Endothelial cell of umbilical vein (primary cell): ENCODE data around the gene SEMA3G. TPM values are rescaled to one million over a fixed set of nuclear protein-coding genes. Genes with fewer than 3 reads are reported as not detected.

Experiments used
- BruUV-seq: library from RNA; stranded (reverse); fragments of 400-500 nt; replicated peaks from 2 replicates; lab custom pipeline; 2021; lab: Mats Ljungman, UMichigan
- CTCF ChIA-PET: fragments of 300-600, 350-600 bp; sonication (Branson Sonifier 250); formaldehyde crosslinking; loops from one replicate; lab custom pipeline; 2021; ENCODE audit warnings: antibody characterized with exemption, inconsistent platforms; lab: Charles Lee
- POLR2A ChIA-PET: fragments of 300-600, 350-600 bp; sonication (Branson Sonifier 250); formaldehyde crosslinking; loops from one replicate; lab custom pipeline; 2021; ENCODE audit warnings: antibody characterized with exemption, inconsistent platforms; lab: Charles Lee
- DNase-seq: peaks from one replicate; pipeline ENCODE4 v3.0.0-alpha.2; 2011; ENCODE audit warnings: low read depth, low spot score
- FAIRE-seq: peaks from 2 replicates; lab custom pipeline; 2011; peaks lifted over from hg19 to GRCh38; lab: Jason Lieb, UNC
- H2AFZ ChIP-seq: 2 replicates; pipeline ENCODE4 v1.6.0; 2012; ENCODE audit warnings: low read depth, low read length, control low read depth, inconsistent platforms
- H3K27ac ChIP-seq: 2 replicates; pipeline ENCODE4 v1.5.1; 2011; ENCODE audit warnings: low read depth, mild to moderate bottlenecking, control low read depth, low read length, moderate library complexity; ENCODE audit not compliant: insufficient read depth
- H3K27me3 ChIP-seq, 2 experiments: 2 replicates each; pipeline versions ENCODE4 v1.6.0 to v1.6.1; 2011; ENCODE audit warnings: low read length in 2 of 2, mixed read lengths in 1 of 2; ENCODE audit not compliant: control insufficient read depth in 2 of 2, insufficient read depth in 2 of 2
- H3K36me3 ChIP-seq, 2 experiments: 2 replicates in 1 of 2; 3 replicates in 1 of 2; pipeline ENCODE4 v1.5.1; 2011; ENCODE audit warnings: low read length in 2 of 2, mild to moderate bottlenecking in 1 of 2, moderate library complexity in 1 of 2; ENCODE audit not compliant: control insufficient read depth in 2 of 2, insufficient read depth in 2 of 2; ENCODE audit errors: extremely low read depth in 1 of 2
- H3K4me1 ChIP-seq: 3 replicates; pipeline ENCODE4 v1.5.1; 2011; ENCODE audit warnings: mild to moderate bottlenecking, low read length; ENCODE audit not compliant: control insufficient read depth, insufficient read depth; ENCODE audit errors: extremely low read depth
- H3K4me2 ChIP-seq: 2 replicates; pipeline ENCODE4 v1.6.1; 2011; ENCODE audit warnings: low read length, control low read depth, mixed read lengths; ENCODE audit not compliant: insufficient read depth
- H3K4me3 ChIP-seq, 3 experiments: fragments of 200-600 bp in 1 of 3; sonication (generic), shearing (Covaris generic) in 1 of 3; replicated peaks in 1 of 3; 2 replicates each; pipeline ENCODE4 v1.5.1; 2011 to 2016; ENCODE audit warnings: control low read depth in 3 of 3, low read length in 3 of 3, mild to moderate bottlenecking in 2 of 3, inconsistent platforms in 1 of 3, low read depth in 1 of 3, moderate library complexity in 1 of 3; ENCODE audit not compliant: insufficient read depth in 1 of 3
- H3K79me2 ChIP-seq: 2 replicates; pipeline ENCODE4 v1.6.0; 2012; ENCODE audit warnings: low read length, inconsistent platforms; ENCODE audit not compliant: control insufficient read depth, insufficient read depth
- H3K9ac ChIP-seq: replicated peaks from 2 replicates; pipeline ENCODE3; 2011; ENCODE audit warnings: low read length, control low read depth; ENCODE audit not compliant: insufficient read depth; ENCODE audit errors: extremely low read depth
- H3K9me1 ChIP-seq: replicated peaks from 3 replicates; pipeline ENCODE4 v1.6.0; 2011; ENCODE audit warnings: mild to moderate bottlenecking, low read length; ENCODE audit not compliant: control insufficient read depth, insufficient read depth; ENCODE audit errors: extremely low read depth
- H3K9me3 ChIP-seq: replicated peaks from 2 replicates; pipeline ENCODE4 v1.5.1; 2012; ENCODE audit warnings: low read length, inconsistent platforms; ENCODE audit not compliant: control insufficient read depth, insufficient read depth
- H4K20me1 ChIP-seq: replicated peaks from 2 replicates; pipeline ENCODE3; 2011; ENCODE audit warnings: mild to moderate bottlenecking, low read length; ENCODE audit not compliant: control insufficient read depth, insufficient read depth; ENCODE audit errors: extremely low read depth
- GATA2 ChIP-seq: IDR thresholded peaks from 2 replicates; pipeline ENCODE4 v1.7.0; 2011; ENCODE audit warnings: low read depth, mild to moderate bottlenecking, moderate library complexity, mixed read lengths, low read length; ENCODE audit not compliant: insufficient read length, insufficient read depth
- JUN ChIP-seq: IDR thresholded peaks from 2 replicates; pipeline ENCODE4 v1.6.1; 2011; ENCODE audit warnings: borderline replicate concordance, low read depth; ENCODE audit not compliant: insufficient read length, insufficient read depth
- POLR2AphosphoS5 ChIP-seq: IDR thresholded peaks from 2 replicates; pipeline ENCODE4 v1.6.1; 2012; ENCODE audit warnings: low read depth, mild to moderate bottlenecking, control low read depth, low read length, moderate library complexity; ENCODE audit not compliant: insufficient read depth
- dilution Hi-C: fragments of 300-500 bp; cut with MboI; formaldehyde crosslinking; loops from one replicate; pipeline ENCODE4 v1.15.0; 2019; ENCODE audit warnings: low sequenced_read_pairs; ENCODE audit not compliant: extremely low pct_ligation_motif_present
- intact Hi-C: fragments of 100-400 bp; cut with micrococcal nuclease; formaldehyde crosslinking; loops from one replicate; pipeline ENCODE4 v1.10.0; 2022
- polyA plus RNA-seq, 4 experiments: library from polyadenylated mRNA; depleted of rRNA in 3 of 4; stranded (reverse) in 3 of 4; unstranded in 1 of 4; fragments of >200 nt; gene quantifications; 2 replicates each; pipeline versions ENCODE4 v1.2.1 to v1.2.3, GENCODE V29; 2011 to 2012; ENCODE audit warnings: missing spikeins in 1 of 4
- total RNA-seq: library from RNA; stranded (reverse); gene quantifications from 2 replicates; pipeline ENCODE4 v1.2.3, GENCODE V29; 2021

Gene SEMA3G
- total and polyA plus RNA-seq, 2 donors (not counting 3 experiments of a cell fraction or from before 2014, with no cell fraction given) = 22.6 to 27.9 TPM

- no peaks in the 10 kb centered on the region for H4K20me1 ChIP-seq
- H3K9me3 ChIP-seq = no peaks in the 10 kb centered on the region
- H3K79me2 ChIP-seq = no peaks in the 10 kb centered on the region
- intact Hi-C loops (no loop called here), dilution Hi-C loops (no loop called here)
- no peak overlapping the region for H3K27ac ChIP-seq
- H3K36me3 ChIP-seq = peaks cover 0 to 20% of the 10 kb centered on the region in 2 experiments
- H2AFZ ChIP-seq = no peak overlapping the region
- H3K4me3 ChIP-seq = no peak overlapping the region
- BruUV-seq = no TSS peak
- FAIRE-seq (no peak), DNase-seq (no peak)
- ChIA-PET POLR2A (no interaction called here), CTCF (interaction anchor here (4.6 kb wide), 1 partner anchor 9 kb away, joined by 24 read pairs; the partner anchor contains the start of gene SEMA3G)
- no peaks in the 10 kb centered on the region for H3K27me3 ChIP-seq
- no peak for TF ChIP-seq GATA2
- peaks cover 5% of the 10 kb centered on the region for H3K4me1 ChIP-seq
- no peak overlapping the region for H3K4me2 ChIP-seq
- H3K9me1 ChIP-seq = no peaks in the 10 kb centered on the region
- H3K9ac ChIP-seq = no peak overlapping the region
Observed at GRCh38 chr3:52437326-52438103, 7.4 kb downstream of the SEMA3G start.

- no peaks in the 10 kb centered on the region for H3K27me3 ChIP-seq
Observed at GRCh38 chr3:52436500-52437149, 8.3 kb downstream of the SEMA3G start.

More at GRCh38 chr3:52436500-52437149, 8.3 kb downstream of the SEMA3G start:
- H4K20me1 ChIP-seq = no peaks in the 10 kb centered on the region
- no peak overlapping the region for H3K4me2 ChIP-seq
- peaks cover 0 to 20% of the 10 kb centered on the region in 2 experiments for H3K36me3 ChIP-seq
- DNase-seq = no peak
- TF ChIP-seq JUN (no peak), POLR2AphosphoS5 (no peak)
- intact Hi-C loops (no loop called here), dilution Hi-C loops (no loop called here)
- no peak overlapping the region for H2AFZ ChIP-seq
- no peaks in the 10 kb centered on the region for H3K9me1 ChIP-seq
- H3K79me2 ChIP-seq = no peaks in the 10 kb centered on the region
- H3K4me3 ChIP-seq = no peak overlapping the region
- no peaks in the 10 kb centered on the region for H3K9me3 ChIP-seq
- H3K27ac ChIP-seq = no peak overlapping the region
- H3K4me1 ChIP-seq = peaks cover 5% of the 10 kb centered on the region
- CTCF ChIA-PET = interaction anchor here (1.3 to 4.6 kb wide), 2 partner anchors 10 to 24 kb away, joined by 4 to 24 read pairs; partner anchors contain the start of gene SEMA3G
- FAIRE-seq = no peak
- H3K9ac ChIP-seq = no peak overlapping the region
- no TSS peak for BruUV-seq
- POLR2A ChIA-PET = no interaction called here
